Stimulated activated CD4-positive, alpha-beta T cell treated with anti-CD3 and anti-CD28 coated beads, Interleukin-12 subunit alpha, Interleukin-12 subunit beta, amount 100 ng/mL, for 4 hours (primary cell): ENCODE data around the gene TPT1.
"Not testable (repeated sequence)": the region's sequence is repeated elsewhere in the genome, so short reads cannot be mapped to it uniquely, and the experiment has no call there.

ENCODE experiments used
- DNase-seq: peaks from one replicate; pipeline ENCODE4 v3.0.0-alpha.2; 2020

The TPT1 gene

GRCh38 chr13:45341034-45341798, at the start of gene TPT1:
Gene TPT1, minus strand, starts transcription at chr13:45341183. Its CDS starts 114 bp downstream, at chr13:45341069.
- DNase-seq: peak; percentile 100

DNA sequence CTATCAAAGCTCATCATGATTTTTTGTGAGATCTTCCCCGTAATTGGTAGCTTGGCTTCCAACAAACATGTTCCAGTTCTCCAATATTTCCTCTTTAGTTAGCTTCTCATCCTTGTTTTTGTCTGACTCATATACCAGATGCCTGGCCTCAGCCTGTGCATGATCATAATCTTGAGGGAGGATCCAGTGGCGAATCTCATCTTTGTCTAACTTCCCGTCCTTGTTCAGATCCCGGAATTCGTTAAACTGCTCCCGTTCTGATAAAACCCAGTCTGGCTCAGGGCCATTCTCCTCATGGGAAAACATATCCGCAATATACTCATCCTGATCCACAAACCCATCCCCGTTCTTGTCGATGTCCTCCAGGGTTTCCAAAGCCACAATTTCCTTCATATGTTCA, 49.4 kb upstream of the TPT1 start:
- not testable (repeated sequence) for DNase-seq

- no peak for DNase-seq
Observed at GRCh38 chr13:45388664-45389063, 47.7 kb upstream of the TPT1 start.

DNA sequence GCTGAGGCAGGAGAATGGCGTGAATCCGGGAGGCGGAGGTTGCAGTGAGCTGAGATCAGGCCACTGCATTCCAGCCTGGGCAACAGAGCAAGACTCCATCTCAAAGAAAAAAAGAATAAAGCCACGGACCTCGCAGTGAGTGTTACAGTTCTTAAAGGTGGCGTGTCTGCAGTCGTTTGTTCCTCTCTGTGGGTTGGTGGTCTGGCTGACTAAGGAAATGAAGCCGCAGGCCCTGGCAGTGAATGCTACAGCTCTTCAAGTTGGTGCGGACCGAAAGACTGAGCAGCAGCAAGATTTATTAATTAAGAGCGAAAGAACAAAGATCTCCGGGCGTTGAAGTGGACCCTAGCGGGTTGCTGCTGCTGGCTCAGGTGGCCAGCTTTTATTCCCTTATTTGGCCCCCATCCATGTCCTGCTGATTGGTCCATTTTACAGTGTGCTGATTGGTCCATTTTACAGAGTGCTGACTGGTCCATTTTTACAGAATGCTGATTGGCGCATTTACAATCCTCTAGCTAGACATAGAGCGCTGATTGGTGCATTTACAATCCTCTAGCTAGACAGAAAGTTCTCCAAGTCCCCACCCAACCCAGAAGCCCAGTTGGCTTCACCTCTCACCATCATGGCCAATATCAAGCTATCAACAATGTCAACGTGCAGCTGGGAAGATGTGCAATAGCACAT, 46.1 kb upstream of the TPT1 start:
- not testable (repeated sequence) for DNase-seq

DNA sequence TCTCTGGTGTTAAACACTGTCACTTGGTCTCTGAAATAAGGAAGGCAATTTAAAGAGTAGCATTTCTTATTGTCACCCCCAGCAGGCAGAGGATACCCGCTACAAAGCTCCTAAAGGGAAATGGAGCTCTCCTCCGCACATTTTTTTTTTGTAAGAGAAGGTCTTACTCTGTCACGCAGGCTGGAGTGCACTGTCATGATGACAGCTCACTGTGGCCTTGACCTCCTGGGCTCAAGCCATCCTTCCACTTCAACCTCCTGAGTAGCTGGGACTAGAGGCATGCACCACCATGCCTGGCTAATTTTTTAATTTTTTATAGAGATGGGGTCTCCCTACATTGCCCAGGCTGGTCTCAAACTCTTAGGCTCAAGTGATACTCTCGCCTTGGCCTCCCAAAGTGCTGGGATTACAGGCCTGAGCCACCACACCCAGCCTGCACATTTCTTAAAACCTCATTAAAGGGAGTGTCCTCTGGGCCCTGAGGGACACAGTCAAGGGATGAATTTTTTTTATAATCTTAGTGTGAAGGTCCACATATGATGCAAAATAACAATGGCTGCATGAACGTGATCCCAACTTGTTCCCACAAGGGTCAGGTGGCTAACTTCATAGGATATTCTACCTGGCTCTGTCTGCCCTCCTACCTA, 45.0 kb upstream of the TPT1 start:
- no peak for DNase-seq

DNA sequence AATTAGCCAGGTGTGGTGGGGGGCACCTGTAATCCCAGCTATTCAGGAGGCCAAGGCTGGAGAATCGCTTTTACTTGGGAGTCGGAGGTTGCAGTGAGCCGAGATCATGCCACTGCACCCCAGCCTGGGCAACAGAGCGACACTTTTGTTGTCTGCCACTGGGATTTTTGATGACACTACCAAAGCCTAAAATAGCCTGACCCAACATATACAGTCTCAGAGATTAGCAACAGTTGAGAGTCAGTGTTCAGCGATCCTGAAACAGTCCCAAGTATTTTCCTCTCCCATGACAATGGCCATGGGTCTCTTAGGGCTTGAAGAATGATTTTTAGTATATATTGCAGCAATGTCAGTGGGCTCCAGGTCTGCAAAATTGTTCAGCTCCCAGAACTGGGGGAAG, 44.3 kb upstream of the TPT1 start:
- no peak for DNase-seq

DNA sequence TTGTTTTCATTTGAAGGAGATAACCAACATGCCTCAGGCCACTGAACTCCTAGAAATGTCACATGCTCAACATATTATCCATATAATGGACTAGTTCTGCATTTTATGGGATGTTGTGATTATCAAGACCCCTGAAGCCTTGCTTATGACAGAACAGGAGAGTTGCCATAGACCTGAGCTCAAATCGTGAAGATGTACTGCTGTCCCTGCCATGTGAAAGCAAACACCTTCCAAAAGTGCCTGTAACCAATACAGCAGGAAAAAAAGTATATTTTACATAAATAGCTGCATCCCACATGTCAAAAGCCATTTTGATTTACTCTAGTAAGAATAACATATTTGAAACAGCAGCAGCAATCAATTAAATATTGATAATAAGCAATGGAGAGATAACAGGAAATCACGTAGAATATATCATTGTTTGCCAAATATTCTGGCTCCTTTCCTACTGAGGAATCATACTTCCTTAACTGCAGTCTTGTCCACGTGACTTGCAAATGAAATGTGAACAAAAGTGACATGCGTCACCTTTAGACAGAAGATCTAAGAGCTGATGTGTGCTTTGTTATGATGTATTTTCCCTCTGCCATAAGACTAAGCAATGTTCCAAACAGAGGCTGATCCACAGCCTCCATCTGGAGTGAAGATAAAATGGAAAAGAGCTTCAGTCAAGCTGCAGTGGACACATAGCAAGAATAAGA, 43.6 kb upstream of the TPT1 start:
- DNase-seq: no peak

DNA sequence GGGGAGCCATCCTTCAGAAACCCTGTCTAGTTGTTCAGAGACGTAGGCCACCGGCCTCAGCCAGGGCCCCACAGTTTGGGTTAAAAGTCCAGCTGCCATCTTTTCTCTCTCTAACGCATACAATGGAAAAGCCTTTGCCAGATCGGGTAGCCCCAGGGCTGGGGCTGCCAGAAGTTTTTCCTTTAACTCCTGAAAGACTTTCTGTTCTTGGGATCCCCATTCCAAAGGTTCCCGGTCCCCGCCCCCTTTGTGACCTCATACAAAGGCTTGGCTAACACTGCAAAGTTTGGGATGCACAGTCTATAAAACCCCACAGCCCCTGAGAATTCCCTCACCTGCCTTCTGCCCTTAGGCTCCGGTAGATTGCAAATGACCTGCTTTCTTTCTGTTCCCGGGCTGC, 41.8 kb upstream of the TPT1 start:
- DNase-seq: not testable (repeated sequence)

- DNase-seq: no peak
Observed at GRCh38 chr13:45381196-45381595, 40.2 kb upstream of the TPT1 start.

DNA sequence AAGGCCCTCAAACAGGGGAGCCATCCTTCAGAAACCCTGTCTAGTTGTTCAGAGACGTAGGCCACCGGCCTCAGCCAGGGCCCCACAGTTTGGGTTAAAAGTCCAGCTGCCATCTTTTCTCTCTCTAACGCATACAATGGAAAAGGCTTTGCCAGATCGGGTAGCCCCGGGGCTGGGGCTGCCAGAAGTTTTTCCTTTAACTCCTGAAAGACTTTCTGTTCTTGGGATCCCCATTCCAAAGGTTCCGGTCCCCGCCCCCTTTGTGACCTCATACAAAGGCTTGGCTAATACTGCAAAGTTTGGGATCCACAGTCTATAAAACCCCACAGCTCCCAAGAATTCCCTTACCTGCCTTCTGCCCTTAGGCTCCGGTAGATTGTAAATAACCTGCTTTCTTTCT, 39.7 kb upstream of the TPT1 start:
- DNase-seq: not testable (repeated sequence)

DNA sequence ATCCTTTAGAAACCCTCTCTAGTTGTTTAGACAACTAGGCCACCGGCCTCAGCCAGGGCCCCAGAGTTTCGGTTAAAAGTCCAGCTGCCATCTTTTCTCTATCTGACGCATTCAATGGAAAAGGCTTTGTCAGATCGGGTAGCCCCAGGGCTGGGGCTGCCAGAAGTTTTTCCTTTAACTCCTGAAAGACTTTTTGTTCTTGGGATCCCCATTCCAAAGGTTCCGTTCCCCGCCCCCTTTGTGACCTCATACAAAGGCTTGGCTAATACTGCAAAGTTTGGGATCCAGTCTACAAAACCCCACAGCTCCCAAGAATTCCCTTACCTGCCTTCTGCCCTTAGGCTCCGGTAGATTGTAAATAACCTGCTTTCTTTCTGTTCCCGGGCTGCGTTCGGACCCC, 38.5 kb upstream of the TPT1 start:
- not testable (repeated sequence) for DNase-seq

DNA sequence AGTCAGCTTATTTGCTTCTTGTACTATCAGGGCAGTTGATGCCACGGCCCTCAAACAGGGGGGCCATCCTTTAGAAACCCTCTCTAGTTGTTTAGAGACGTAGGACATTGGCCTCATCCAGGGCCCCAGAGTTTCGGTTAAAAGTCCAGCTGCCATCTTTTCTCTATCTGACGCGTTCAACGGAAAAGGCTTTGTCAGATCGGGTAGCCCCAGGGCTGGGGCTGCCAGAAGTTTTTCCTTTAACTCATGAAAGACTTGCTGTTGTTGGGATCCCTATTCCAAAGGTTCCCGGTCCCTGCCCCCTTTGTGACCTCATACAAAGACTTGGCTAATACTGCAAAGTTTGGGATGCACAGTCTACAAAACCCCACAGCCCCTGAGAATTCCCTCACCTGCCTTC, 37.8 kb upstream of the TPT1 start:
- not testable (repeated sequence) for DNase-seq

GRCh38 chr13:45377314-45377713, 36.3 kb upstream of the TPT1 start:
- DNase-seq: not testable (repeated sequence)

DNA sequence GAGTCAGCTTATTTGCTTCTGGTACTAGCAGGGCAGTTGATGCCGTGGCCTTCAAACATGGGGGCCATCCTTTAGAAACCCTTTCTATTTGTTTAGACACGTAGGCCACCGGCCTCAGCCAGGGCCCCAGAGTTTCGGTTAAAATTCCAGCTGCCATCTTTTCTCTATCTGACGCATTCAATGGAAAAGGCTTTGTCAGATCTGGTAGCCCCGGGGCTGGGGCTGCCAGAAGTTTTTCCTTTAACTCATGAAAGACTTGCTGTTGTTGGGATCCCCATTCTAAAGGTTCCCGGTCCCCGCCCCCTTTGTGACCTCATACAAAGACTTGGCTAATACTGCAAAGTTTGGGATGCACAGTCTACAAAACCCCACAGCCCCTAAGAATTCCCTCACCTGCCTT, 35.7 kb upstream of the TPT1 start:
- not testable (repeated sequence) for DNase-seq

DNA sequence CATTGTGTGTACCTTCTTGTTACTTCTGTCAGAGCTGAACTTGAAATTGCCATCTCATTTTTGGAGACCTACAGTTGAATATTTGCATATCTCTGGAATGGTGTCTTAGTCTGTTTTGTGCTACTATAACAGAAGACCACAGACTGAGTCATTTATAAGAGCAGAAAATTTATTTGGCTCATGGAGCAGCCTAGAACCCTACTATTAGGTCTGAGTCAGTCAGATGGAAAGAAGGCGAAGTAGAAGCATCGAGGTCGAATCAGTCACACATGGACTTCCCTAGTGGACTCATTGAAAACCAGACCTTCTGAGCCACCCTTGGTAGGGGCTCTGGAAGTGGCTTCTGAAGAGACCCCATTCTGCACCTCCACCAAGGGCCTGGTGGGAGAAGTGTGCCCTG, 33.9 kb upstream of the TPT1 start:
- DNase-seq: no peak

GRCh38 chr13:45373162-45373547, 32.2 kb upstream of the TPT1 start:
- no peak for DNase-seq

GRCh38 chr13:45372189-45373161, 31.5 kb upstream of the TPT1 start:
- no peak for DNase-seq

- peak; percentile 56 for DNase-seq
Observed at GRCh38 chr13:45370922-45371406, 30.0 kb upstream of the TPT1 start.

GRCh38 chr13:45369116-45369515, 28.1 kb upstream of the TPT1 start:
- DNase-seq: no peak

- no peak for DNase-seq
Observed at GRCh38 chr13:45368571-45368970, 27.6 kb upstream of the TPT1 start.

DNA sequence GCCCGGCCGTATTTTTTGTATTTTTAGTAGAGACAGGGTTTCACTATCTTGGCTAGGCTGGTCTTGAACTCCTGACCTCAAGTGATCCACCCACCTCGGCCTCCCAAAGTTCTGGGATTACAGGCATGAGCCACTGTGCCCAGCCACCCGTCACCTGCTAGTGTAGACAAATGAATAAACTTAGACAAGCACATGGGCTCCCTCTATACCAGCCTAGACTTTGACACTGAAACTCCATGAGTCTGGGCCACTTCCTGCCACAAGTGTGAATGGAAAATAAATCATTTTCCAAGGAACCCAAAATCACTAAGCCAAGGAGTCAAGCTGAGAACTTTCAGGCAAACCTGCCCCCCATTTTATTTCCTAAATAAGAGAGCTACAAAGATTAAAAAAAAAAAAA, 27.0 kb upstream of the TPT1 start:
- DNase-seq: no peak

DNA sequence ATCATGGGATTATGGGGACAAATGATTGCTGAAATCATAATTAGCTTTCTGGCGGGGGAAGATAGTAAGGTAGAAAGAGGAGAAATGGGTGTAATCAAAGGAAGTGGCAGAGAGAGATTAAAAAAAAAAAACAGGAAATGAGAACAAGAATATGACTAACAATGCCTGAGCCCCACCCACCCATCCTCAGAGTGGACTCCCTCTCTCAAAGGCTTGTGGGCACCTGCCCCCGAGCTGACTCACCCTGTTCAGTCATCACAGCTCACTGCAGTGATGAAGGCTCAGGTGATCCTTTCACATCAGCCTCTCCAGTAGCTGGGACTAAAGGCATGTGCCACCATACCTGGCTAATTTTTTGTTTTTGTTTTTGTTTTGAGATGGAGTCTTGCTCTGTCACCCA, 26.4 kb upstream of the TPT1 start:
- DNase-seq: peak; percentile 81
